Lung (tissue), 12 donors: ENCODE results near the gene SLITRK3. TPM values are rescaled to one million over a fixed set of nuclear protein-coding genes. Genes with fewer than 3 reads are reported as not detected.

Source experiments
- ATAC-seq: fragments of 200-7000 bp; cut with Tn5 transposase; one replicate; pipeline ENCODE4 v1.9.1; 2020; ENCODE audit warnings: moderate number of reproducible peaks; ENCODE audit not compliant: insufficient read depth, low FRiP score
- DNase-seq, 3 donors: peaks; one replicate each; pipeline ENCODE4 v3.0.0-alpha.2; 2013 to 2017
- H3K27ac ChIP-seq, 2 donors: one replicate each; pipeline ENCODE4 v1.5.1; 2013; ENCODE audit warnings: mild to moderate bottlenecking in 2 of 2, moderate library complexity in 2 of 2, control low read depth in 1 of 2, inconsistent platforms in 1 of 2, low read depth in 1 of 2, low read length in 1 of 2
- H3K27me3 ChIP-seq, 3 donors: one replicate each; pipeline ENCODE4 v1.5.1; 2013; ENCODE audit warnings: low read length in 2 of 3; ENCODE audit not compliant: control insufficient read depth in 3 of 3, insufficient read depth in 3 of 3
- H3K36me3 ChIP-seq, 4 donors: one replicate each; pipeline ENCODE4 v1.5.1; 2013; ENCODE audit warnings: low read length in 4 of 4, mild to moderate bottlenecking in 1 of 4, moderate library complexity in 1 of 4; ENCODE audit not compliant: control insufficient read depth in 4 of 4, insufficient read depth in 4 of 4
- H3K4me1 ChIP-seq, 5 donors: one replicate each; pipeline ENCODE4 v1.5.1; 2013; ENCODE audit warnings: low read length in 5 of 5, mild to moderate bottlenecking in 2 of 5, moderate library complexity in 1 of 5; ENCODE audit not compliant: control insufficient read depth in 5 of 5, insufficient read depth in 5 of 5
- H3K4me3 ChIP-seq: one replicate; pipeline ENCODE4 v1.5.1; 2013; ENCODE audit warnings: mild to moderate bottlenecking, control low read depth, moderate library complexity
- H3K9ac ChIP-seq, 2 donors: one replicate each; pipeline ENCODE4 v1.5.1; 2013; ENCODE audit warnings: low read length in 2 of 2, control low read depth in 1 of 2; ENCODE audit not compliant: insufficient read depth in 1 of 2
- H3K9me3 ChIP-seq, 4 donors: one replicate each; pipeline ENCODE4 v1.5.1; 2013; ENCODE audit warnings: low read length in 3 of 4, mild to moderate bottlenecking in 1 of 4, moderate library complexity in 1 of 4; ENCODE audit not compliant: control insufficient read depth in 4 of 4, insufficient read depth in 3 of 4
- CTCF ChIP-seq: IDR thresholded peaks from 2 replicates; pipeline ENCODE4 v1.5.1; 2012; ENCODE audit warnings: mild to moderate bottlenecking; ENCODE audit errors: control extremely low read depth, extremely low read depth
- WGBS, 2 donors: extraction: QIAGEN DNeasy Blood & Tissue Kit; methylation state at CpG; one replicate each; pipeline ENCODE4 v1.1.7; 2013; 5-methylcytosine and 5-hydroxymethylcytosine counted together
- polyA plus RNA-seq, 2 donors: library from polyadenylated mRNA; stranded (reverse); fragments of 200-250 nt; gene quantifications; one replicate each; pipeline ENCODE4 v1.2.1, GENCODE V29; 2013
- total RNA-seq, 2 donors: library from RNA; depleted of rRNA in 1 of 2; stranded (reverse); fragments of >200 nt in 1 of 2; gene quantifications; one replicate each; pipeline ENCODE4 v1.2.1, GENCODE V29; 2014 to 2021
- donor health status: control.
- donor health status: control.
- donor health status: Bipolar disorder and iron deficiency.
- donor health status: healthy.
- donor health status: DM: yes; HTN: yes; CAD: no.

Gene SLITRK3
- total and polyA plus RNA-seq, 4 donors = 0.02 to 0.68 (median 0.28) TPM; not detected in 1

GRCh38 chr3:165162883-165163282 lies 33.3 kb downstream of the SLITRK3 start:
- Histone ChIP-seq H3K9ac (no peak overlapping the region), H3K4me1 (no peaks in the 10 kb centered on the region), H3K4me3 (no peak overlapping the region), H3K27ac (no peak overlapping the region), H3K27me3 (no peaks in the 10 kb centered on the region), H3K36me3 (no peaks in the 10 kb centered on the region), H3K9me3 (no peaks in the 10 kb centered on the region)
- WGBS, 2 donors = 0 to 92% methylated on average over 1 of the region's 1 CpG
- ATAC-seq (no peak), DNase-seq (no peak)
- no peak for TF ChIP-seq CTCF

- Histone ChIP-seq H3K9me3 (no peaks in the 10 kb centered on the region), H3K4me1 (no peaks in the 10 kb centered on the region), H3K9ac (no peak overlapping the region), H3K4me3 (no peak overlapping the region), H3K27ac (no peak overlapping the region), H3K27me3 (no peaks in the 10 kb centered on the region), H3K36me3 (no peaks in the 10 kb centered on the region)
- DNase-seq (peak in 1 of 3 donors; percentile 37), ATAC-seq (no peak)
- TF ChIP-seq CTCF = no peak
- WGBS, 2 donors = 27 to 49% methylated on average over 1 of the region's 1 CpG
Measured at GRCh38 chr3:165159760-165160421, 36.3 kb downstream of the SLITRK3 start.

DNA sequence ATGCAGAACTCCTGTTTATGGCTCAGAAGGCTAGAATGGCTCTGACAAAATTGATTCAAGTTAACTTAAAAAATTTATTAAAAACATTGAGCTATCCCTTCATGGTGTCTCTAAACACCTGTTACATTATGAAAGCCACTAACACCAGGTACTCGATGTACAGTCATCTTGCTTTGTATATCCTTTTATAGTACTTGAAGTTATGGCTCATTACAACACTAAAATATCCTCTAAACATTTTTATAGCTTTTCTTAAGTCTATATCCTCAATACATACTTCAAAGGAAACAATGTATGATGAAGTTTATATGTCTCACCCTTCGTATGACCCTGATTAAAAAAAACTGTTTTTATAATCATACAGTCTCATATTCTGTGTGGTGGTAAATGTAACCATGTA lies 38.2 kb downstream of the SLITRK3 start:
- no peak for DNase-seq
- 79 to 89% methylated on average over 2 of the region's 2 CpGs for WGBS, 2 donors

More for the DNA sequence above, 38.2 kb downstream of the SLITRK3 start:
- no peak for ATAC-seq
- H3K27me3 ChIP-seq = no peaks in the 10 kb centered on the region
- H3K4me3 ChIP-seq = no peak overlapping the region
- no peaks in the 10 kb centered on the region for H3K9me3 ChIP-seq
- no peak overlapping the region for H3K9ac ChIP-seq
- no peaks in the 10 kb centered on the region for H3K36me3 ChIP-seq
- no peaks in the 10 kb centered on the region for H3K4me1 ChIP-seq
- H3K27ac ChIP-seq = no peak overlapping the region
- TF ChIP-seq CTCF = no peak
